VCaP (cell line): Measurements from ENCODE around the gene PHF5A.
"Not testable (repeated sequence)": the region's sequence is repeated elsewhere in the genome, so short reads cannot be mapped to it uniquely, and the experiment has no call there.

Experiments used
- H3K27ac ChIP-seq: fragments of 450-650 bp; 2 replicates; pipeline ENCODE4 v1.5.1; 2017
- TF ChIP-seq, protein P1 (sequence below): fragments of 450-650 bp; conservative IDR thresholded peaks from 2 replicates; pipeline ENCODE4 v1.5.1; 2017; ENCODE audit warnings: mild to moderate bottlenecking, moderate library complexity

PHF5A gene

GRCh38 chr22:41478891-41479521 lies 10.5 kb upstream of the PHF5A start:
- TF ChIP-seq, protein P1, sequence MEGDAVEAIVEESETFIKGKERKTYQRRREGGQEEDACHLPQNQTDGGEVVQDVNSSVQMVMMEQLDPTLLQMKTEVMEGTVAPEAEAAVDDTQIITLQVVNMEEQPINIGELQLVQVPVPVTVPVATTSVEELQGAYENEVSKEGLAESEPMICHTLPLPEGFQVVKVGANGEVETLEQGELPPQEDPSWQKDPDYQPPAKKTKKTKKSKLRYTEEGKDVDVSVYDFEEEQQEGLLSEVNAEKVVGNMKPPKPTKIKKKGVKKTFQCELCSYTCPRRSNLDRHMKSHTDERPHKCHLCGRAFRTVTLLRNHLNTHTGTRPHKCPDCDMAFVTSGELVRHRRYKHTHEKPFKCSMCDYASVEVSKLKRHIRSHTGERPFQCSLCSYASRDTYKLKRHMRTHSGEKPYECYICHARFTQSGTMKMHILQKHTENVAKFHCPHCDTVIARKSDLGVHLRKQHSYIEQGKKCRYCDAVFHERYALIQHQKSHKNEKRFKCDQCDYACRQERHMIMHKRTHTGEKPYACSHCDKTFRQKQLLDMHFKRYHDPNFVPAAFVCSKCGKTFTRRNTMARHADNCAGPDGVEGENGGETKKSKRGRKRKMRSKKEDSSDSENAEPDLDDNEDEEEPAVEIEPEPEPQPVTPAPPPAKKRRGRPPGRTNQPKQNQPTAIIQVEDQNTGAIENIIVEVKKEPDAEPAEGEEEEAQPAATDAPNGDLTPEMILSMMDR, result no peak
- no peak overlapping the region for H3K27ac ChIP-seq

- TF ChIP-seq, protein P1, result no peak
- H3K27ac ChIP-seq, result no peak overlapping the region
These were observed 10.0 kb upstream of the PHF5A start for GRCh38 chr22:41478473-41478872.

- TF ChIP-seq, protein P1, result no peak
- no peak overlapping the region for H3K27ac ChIP-seq
These were observed 6.5 kb upstream of the PHF5A start for GRCh38 chr22:41474872-41475451.

DNA sequence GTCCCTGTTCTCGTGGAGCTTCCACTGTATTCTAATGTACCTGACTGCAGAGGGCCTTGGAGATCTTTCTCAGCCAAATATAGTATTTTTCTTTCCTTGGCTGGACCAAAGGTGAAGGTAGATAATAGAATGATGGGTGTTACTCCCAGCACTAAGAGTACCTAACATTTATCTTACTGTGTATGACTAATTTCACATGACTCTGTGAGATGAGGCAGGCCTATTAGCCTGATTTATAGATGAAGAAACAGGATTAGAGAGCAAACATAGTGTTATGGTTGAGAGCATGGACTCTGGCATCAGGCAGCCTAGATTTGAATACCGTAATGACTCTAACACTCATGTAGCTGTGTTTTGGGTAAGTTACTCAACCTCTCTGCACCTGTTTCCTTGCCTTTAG lies 3.1 kb upstream of the PHF5A start:
- TF ChIP-seq, protein P1, result no peak
- no peak overlapping the region for H3K27ac ChIP-seq

GRCh38 chr22:41470886-41471285 lies 2.4 kb upstream of the PHF5A start:
- TF ChIP-seq, protein P1, result no peak
- H3K27ac ChIP-seq, result no peak overlapping the region

GRCh38 chr22:41469218-41469851 lies 843 bp upstream of the PHF5A start:
- TF ChIP-seq, protein P1, result no peak
- H3K27ac ChIP-seq, result peak overlapping the region; percentile 89

- no peak overlapping the region for H3K27ac ChIP-seq
- TF ChIP-seq, protein P1, result no peak
These were observed 6.6 kb downstream of the PHF5A start for GRCh38 chr22:41461901-41462300.

GRCh38 chr22:41460071-41460470 lies 8.4 kb downstream of the PHF5A start:
- not testable (repeated sequence) for H3K27ac ChIP-seq
